Muscle of leg (tissue), 11 donors: ENCODE measurements around the gene LYVE1. TPM values are rescaled to one million over a fixed set of nuclear protein-coding genes. Genes with fewer than 3 reads are reported as not detected.
A peak's percentile ranks its signal among the peaks of the same experiment; 100 is the strongest.
"Not testable (repeated sequence)": the region's sequence is repeated elsewhere in the genome, so short reads cannot be mapped to it uniquely, and the experiment has no call there.

ENCODE experiments used
- DNase-seq: peaks from one replicate; pipeline ENCODE4 v3.0.0; 2013
- H3K27ac ChIP-seq: one replicate; pipeline ENCODE4 v1.5.1; 2013; ENCODE audit warnings: mild to moderate bottlenecking, low read length, control low read depth
- H3K27me3 ChIP-seq: one replicate; pipeline ENCODE4 v1.6.1; 2013; ENCODE audit warnings: low read length; ENCODE audit not compliant: control insufficient read depth, insufficient read depth
- H3K36me3 ChIP-seq: one replicate; pipeline ENCODE4 v1.6.1; 2013; ENCODE audit warnings: low read length; ENCODE audit not compliant: control insufficient read depth, insufficient read depth
- H3K4me1 ChIP-seq: one replicate; pipeline ENCODE4 v1.6.1; 2013; ENCODE audit warnings: low read length; ENCODE audit not compliant: control insufficient read depth, insufficient read depth
- H3K4me3 ChIP-seq: one replicate; pipeline ENCODE4 v1.5.1; 2013; ENCODE audit warnings: low read length, control low read depth
- H3K9me3 ChIP-seq: replicated peaks from 2 replicates; pipeline ENCODE4 v1.6.1; 2013; ENCODE audit warnings: low read depth, low read length; ENCODE audit not compliant: control insufficient read depth
- WGBS: methylation state at CpG from one replicate; pipeline ENCODE4 v1.1.5; 2013; ENCODE audit warnings: missing lambda C conversion rate; ENCODE audit not compliant: insufficient coverage; 5-methylcytosine and 5-hydroxymethylcytosine counted together
- polyA plus RNA-seq, 8 donors: library from polyadenylated mRNA; unstranded; fragments of 120-200 nt; gene quantifications; one replicate each; pipeline versions ENCODE4 v1.2.1 to v1.2.3, GENCODE V29; 2013; ENCODE audit warnings: inconsistent platforms in 1 of 8, low replicate concordance in 1 of 8; ENCODE audit not compliant: insufficient read length in 8 of 8, insufficient read depth in 1 of 8
- total RNA-seq: library from RNA; stranded (reverse); fragments of 120-200 nt; gene quantifications from one replicate; pipeline ENCODE4 v1.2.4, GENCODE V29; 2013

The LYVE1 gene
- total and polyA plus RNA-seq, 9 donors, result 52.2 to 92.2 (median 76.9) TPM

DNA sequence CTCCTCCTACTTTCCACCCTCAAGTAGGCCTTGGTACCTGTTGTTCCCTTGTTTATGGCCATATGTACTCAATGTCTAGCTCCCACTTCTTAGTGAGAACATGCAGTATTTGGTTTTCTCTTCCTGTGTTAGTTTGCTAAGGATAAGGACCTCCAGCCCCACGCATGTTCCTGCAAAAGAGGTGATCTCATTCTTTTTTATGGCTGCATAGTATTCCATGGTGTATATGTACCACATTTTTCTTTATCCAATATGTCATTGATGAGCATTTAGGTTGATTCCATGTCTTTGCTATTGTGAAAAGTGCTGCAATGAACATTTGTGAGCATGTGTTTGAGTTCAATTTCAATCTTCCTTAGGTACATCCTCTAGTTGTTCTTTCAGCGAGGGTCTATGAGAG lies 27.4 kb upstream of the LYVE1 start:
- not testable (repeated sequence) for H3K4me3 ChIP-seq, H3K36me3 ChIP-seq, DNase-seq, H3K27ac ChIP-seq, H3K27me3 ChIP-seq, H3K9me3 ChIP-seq
- H3K4me1 ChIP-seq, result peaks cover 29% of the 10 kb centered on the region
- no CpG with 5 or more reads among the region's 2 CpGs for WGBS

DNA sequence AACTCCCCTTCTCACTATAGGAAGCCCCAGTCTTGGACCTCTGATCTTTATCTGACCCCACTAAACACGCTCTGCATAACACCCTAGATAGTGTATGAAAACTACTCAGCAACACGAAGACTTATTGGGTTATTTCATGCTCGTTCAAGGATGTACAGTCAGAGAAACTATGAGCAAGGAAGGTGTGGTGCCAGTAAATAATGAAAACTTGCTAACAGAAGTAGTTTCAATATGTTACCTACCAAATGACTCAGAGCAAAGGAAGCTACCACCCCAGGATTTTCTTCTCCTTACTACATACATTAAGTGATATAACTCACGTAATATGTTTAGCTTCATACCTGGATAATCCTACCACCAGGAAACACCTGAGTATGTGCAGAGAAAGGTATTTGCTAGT lies 25.9 kb upstream of the LYVE1 start:
- no CpG with 5 or more reads among the region's 4 CpGs for WGBS
- no peak for DNase-seq
- Histone ChIP-seq H3K36me3 (no peaks in the 10 kb centered on the region), H3K4me1 (peaks cover 22% of the 10 kb centered on the region), H3K9me3 (no peaks in the 10 kb centered on the region), H3K27ac (no peak overlapping the region), H3K27me3 (no peaks in the 10 kb centered on the region), H3K4me3 (no peak overlapping the region)

DNA sequence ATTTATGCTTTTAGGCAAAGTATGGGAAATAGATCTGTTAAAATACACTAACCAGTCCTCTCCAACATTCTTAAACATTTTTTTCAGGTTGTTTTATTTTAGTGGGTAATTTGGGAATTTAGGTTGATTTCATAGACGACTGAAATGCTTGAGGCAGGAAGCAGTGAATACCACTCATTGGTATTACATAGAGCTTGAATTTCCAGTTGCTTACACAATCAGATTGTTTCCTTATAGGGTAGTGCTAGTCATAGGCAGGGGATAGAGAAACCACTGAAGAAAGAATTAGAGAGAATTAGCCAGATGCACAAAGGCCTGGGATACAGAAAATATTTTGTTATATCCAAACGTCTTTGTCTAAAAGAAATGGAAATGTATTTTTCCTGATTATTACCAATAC lies 23.9 kb upstream of the LYVE1 start:
- Histone ChIP-seq H3K9me3 (no peaks in the 10 kb centered on the region), H3K36me3 (no peaks in the 10 kb centered on the region), H3K4me1 (peaks cover 18% of the 10 kb centered on the region), H3K27me3 (no peaks in the 10 kb centered on the region), H3K4me3 (no peak overlapping the region), H3K27ac (peak overlapping the region; percentile 32)
- WGBS, result no CpG with 5 or more reads among the region's 2 CpGs
- peak; percentile 68 for DNase-seq

DNA sequence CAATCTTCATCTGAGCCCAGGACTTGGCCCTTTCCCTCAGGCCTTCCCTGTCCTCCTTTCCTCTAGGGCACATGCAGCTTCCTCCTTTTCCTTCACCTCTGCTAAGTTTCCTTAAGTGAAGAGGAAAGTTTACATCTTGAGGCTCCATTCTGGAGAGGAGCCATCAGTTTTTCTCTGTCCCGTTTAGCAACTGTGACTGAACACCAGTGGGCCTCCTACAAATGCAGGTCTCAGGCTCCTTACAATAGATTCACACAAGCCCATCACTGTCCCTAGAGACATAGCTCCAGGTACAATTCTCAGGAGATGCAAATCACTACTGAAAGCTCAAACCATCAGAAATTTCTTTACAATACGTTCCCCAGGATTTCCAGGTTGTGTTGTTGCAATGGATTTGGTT lies 23.3 kb upstream of the LYVE1 start:
- Histone ChIP-seq H3K4me1 (peaks cover 18% of the 10 kb centered on the region), H3K36me3 (no peaks in the 10 kb centered on the region), H3K27me3 (no peaks in the 10 kb centered on the region), H3K9me3 (no peaks in the 10 kb centered on the region), H3K4me3 (no peak overlapping the region), H3K27ac (peak overlapping the region; percentile 7)
- WGBS, result 43% methylated on average over 1 of the region's 2 CpGs
- DNase-seq, result no peak

DNA sequence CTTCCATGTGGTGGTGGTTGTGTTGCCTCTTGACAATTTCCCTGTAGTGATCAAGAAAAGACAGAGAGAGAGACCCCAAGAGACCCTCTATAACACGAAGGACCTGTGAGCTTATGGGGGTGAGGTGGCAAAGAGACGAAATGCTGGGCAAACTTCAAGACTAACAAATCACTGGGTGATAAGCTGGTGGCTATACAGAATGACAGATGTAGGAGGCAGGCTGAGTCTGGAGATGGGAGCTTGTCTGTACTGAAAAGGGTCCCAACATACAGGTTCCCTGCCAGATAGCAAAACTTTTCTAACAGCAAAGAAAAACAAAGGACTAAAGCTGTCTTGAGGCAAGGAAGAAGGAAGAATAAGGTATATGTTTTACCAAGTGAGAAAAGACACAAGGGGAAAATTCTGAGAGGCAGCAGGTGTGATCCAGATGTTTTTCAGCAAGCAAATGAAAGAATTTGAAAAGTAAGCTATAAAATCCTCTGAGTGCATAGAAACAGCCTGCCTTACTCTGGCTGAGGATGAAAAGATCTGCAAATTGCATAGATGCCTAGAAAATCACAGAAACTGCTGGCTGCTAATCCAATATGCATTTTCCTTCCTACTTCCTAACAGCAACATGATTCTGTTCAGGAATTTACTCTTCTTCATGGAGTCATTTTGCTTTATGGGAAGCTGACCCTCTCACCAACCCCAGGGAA lies 21.9 kb upstream of the LYVE1 start:
- Histone ChIP-seq H3K9me3 (no peaks in the 10 kb centered on the region), H3K27me3 (no peaks in the 10 kb centered on the region), H3K27ac (peak overlapping the region; percentile 58), H3K36me3 (no peaks in the 10 kb centered on the region), H3K4me1 (peaks cover 18% of the 10 kb centered on the region), H3K4me3 (no peak overlapping the region)
- WGBS, result no CpG with 5 or more reads among the region's 2 CpGs
- DNase-seq, result peak; percentile 67

DNA sequence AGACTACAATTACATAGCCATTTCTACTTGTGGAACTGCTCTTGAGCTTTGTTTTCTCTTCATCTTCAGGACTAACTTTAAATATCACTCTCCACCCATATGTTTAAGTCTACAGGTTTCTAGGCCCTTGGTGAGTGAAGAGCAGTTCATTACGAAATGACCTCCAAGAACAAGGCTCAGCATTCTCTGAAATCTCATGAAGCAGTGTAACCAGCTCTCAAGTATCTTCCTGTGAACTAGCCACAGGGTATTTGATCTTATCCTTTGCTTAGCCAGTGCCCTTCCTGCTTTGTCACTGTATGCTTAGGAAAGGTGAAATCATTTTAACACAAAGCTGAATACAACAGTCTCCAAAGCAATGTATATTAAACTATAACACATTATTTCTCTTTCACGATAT lies 20.4 kb upstream of the LYVE1 start:
- no peak for DNase-seq
- Histone ChIP-seq H3K4me1 (peaks cover 20% of the 10 kb centered on the region), H3K27ac (no peak overlapping the region), H3K36me3 (no peaks in the 10 kb centered on the region), H3K27me3 (no peaks in the 10 kb centered on the region), H3K9me3 (no peaks in the 10 kb centered on the region), H3K4me3 (no peak overlapping the region)
- no CpG with 5 or more reads among the region's 2 CpGs for WGBS

DNA sequence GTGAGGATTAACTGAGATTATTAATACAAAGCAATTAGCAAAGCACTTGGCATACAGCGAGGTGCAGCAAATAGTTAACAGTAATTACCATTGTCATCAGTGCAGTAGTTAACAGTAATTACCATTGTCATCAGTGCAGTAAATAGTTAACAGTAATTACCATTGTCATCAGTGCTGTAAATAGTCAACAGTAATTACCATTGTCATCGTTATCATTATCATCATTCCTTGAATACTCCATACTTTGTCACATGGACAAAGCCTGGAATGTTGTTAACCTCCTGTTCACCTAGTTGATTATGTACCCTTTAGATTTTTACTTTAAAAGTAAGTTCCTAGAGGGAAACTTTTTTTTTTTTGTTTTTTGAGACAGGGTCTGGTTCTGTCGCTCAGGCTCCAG lies 19.5 kb upstream of the LYVE1 start:
- Histone ChIP-seq H3K9me3 (no peaks in the 10 kb centered on the region), H3K4me3 (no peak overlapping the region), H3K36me3 (no peaks in the 10 kb centered on the region), H3K27ac (no peak overlapping the region), H3K4me1 (peaks cover 22% of the 10 kb centered on the region), H3K27me3 (no peaks in the 10 kb centered on the region)
- no CpG with 5 or more reads among the region's 3 CpGs for WGBS
- no peak for DNase-seq

DNA sequence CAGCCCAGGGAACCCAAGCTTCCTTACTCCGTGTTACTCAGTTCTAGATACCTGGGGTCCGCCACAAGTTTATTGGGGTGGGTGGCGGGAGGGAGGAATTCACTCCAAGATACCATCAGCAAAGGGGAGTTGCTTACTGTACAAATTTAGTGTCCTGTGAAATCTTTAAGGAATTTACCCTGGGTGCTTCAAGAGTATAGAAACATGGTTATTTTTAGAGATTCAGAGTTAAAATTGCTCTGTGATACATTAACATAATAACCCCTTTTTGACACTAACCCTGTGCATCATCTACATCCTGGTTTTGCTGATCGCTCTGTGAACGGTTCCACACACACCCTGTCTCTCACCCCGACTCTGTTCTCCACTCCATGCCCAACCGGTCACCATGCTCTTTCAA lies 18.9 kb upstream of the LYVE1 start:
- Histone ChIP-seq H3K27ac (no peak overlapping the region), H3K4me3 (no peak overlapping the region), H3K9me3 (no peaks in the 10 kb centered on the region), H3K4me1 (peaks cover 22% of the 10 kb centered on the region), H3K27me3 (no peaks in the 10 kb centered on the region), H3K36me3 (no peaks in the 10 kb centered on the region)
- no peak for DNase-seq
- 91% methylated on average over 4 of the region's 7 CpGs for WGBS

DNA sequence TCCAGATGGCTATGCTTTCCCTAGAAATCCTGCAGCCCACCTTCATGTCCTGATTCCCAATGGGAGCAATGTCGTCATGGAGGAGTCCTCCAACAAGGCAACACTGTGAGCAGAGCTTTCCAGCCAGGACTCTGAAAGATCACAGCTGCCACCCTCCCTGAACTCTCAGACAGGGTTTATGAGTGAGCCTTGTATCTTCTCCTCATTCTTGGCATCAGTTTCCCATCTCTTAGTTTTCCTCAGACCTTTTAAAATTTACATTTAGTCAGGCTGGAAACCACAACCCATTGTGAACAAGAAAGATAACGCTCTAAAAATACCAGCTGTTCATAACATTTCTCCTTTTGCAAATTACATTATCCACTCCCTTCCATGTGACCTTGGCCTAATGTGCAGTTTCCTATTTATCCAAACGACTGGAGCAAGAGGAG lies 15.6 kb upstream of the LYVE1 start:
- 47% methylated on average over 1 of the region's 3 CpGs for WGBS
- peaks cover 17% of the 10 kb centered on the region for H3K4me1 ChIP-seq
- no peaks in the 10 kb centered on the region for H3K27me3 ChIP-seq
- DNase-seq, result peak; percentile 58
- H3K36me3 ChIP-seq, result no peaks in the 10 kb centered on the region
- H3K9me3 ChIP-seq, result no peaks in the 10 kb centered on the region
- no peak overlapping the region for H3K4me3 ChIP-seq
- H3K27ac ChIP-seq, result peak overlapping the region; percentile 32

DNA sequence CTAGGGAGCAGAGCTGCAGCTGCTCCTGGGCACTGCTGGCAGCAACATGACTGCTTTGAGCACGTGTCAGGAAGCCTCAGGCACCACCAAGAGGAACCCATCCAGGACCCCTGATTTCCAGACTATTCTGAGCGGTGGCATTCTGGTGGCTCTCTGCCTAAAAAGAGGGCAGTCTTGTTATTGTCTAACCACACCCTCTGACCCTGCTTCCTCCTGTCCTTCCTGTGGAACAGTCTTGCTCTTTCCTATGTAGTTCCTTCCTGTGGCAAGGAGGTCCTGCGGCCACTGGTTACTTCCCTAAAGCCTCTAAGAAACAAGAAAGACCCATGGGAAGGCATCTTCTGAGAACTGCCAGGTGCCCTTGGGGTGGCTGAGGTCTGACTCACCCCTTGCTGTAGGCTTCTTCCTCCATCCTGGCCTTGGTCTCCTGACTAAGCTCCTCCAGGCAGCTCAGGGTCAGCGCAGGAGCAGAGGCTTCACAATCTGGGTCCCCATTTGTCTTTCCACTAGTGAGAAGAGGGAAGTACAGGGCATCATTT lies 13.1 kb upstream of the LYVE1 start:
- Histone ChIP-seq H3K4me1 (peaks cover 15% of the 10 kb centered on the region), H3K36me3 (no peaks in the 10 kb centered on the region), H3K27ac (peak overlapping the region; percentile 67), H3K27me3 (no peaks in the 10 kb centered on the region), H3K4me3 (no peak overlapping the region), H3K9me3 (no peaks in the 10 kb centered on the region)
- 84% methylated on average over 3 of the region's 4 CpGs for WGBS
- DNase-seq, result peak; percentile 78
